K562 (cell line): ENCODE results near the gene MAMDC4. TPM values are rescaled to one million over a fixed set of nuclear protein-coding genes. Genes with fewer than 3 reads are reported as not detected.

Experiments
- ATAC-seq: fragments of 200-7000 bp; cut with Tn5 transposase; 3 replicates; pipeline ENCODE4 v1.9.1; 2020; ENCODE audit warnings: moderate library complexity
- BruUV-seq: library from RNA; stranded (reverse); fragments of 400-500 nt; replicated peaks from 2 replicates; lab custom pipeline; 2021; lab: Mats Ljungman, UMichigan
- CTCF ChIA-PET: fragments of 300-600 bp; formaldehyde crosslinking; extraction: SDS; loops from one replicate; lab custom pipeline; 2021; ENCODE audit warnings: low intra/inter-chr PET ratio; lab: Yijun Ruan, JAX
- POLR2A ChIA-PET: fragments of 300-600, 350-650 bp; sonication (Branson Sonifier 250); formaldehyde crosslinking; extraction: SDS; loops from one replicate; lab custom pipeline; 2021; ENCODE audit warnings: antibody characterized with exemption, inconsistent platforms; lab: Yijun Ruan, JAX
- DNase-seq, 4 experiments: peaks; one replicate each; pipeline versions ENCODE4 v3.0.0 to v3.0.0-alpha.2; 2011 to 2018; ENCODE audit warnings: low spot score in 3 of 4, mixed read lengths in 3 of 4; ENCODE audit errors: extremely low read depth in 1 of 4
- FAIRE-seq: peaks from 2 replicates; lab custom pipeline; 2011; peaks lifted over from hg19 to GRCh38; lab: Jason Lieb, UNC
- H2AFZ ChIP-seq: 2 replicates; pipeline ENCODE4 v1.6.0; 2011; ENCODE audit warnings: low read depth, low read length, control low read depth, inconsistent platforms
- H3K27ac ChIP-seq: fragments of 200-600 bp; 3 replicates; pipeline ENCODE4 v1.8.0; 2011; ENCODE audit warnings: low read depth, mild to moderate bottlenecking, control low read depth, inconsistent platforms, low read length, moderate library complexity, mixed read lengths; ENCODE audit errors: extremely low read depth
- H3K27me3 ChIP-seq, 2 experiments: fragments of 300-600 bp in 1 of 2; 2 replicates in 1 of 2; 3 replicates in 1 of 2; pipeline versions ENCODE4 v1.6.0 to v1.8.0; 2011; ENCODE audit warnings: inconsistent platforms in 2 of 2, low read length in 2 of 2, mild to moderate bottlenecking in 1 of 2, mixed read lengths in 1 of 2, moderate library complexity in 1 of 2; ENCODE audit not compliant: control insufficient read depth in 2 of 2, insufficient read depth in 2 of 2
- H3K36me3 ChIP-seq: fragments of 300-600 bp; 3 replicates; pipeline ENCODE4 v1.8.0; 2011; ENCODE audit warnings: mild to moderate bottlenecking, low read length, inconsistent platforms; ENCODE audit not compliant: control insufficient read depth, insufficient read depth
- H3K4me1 ChIP-seq, 2 experiments: fragments of 200-600 bp in 1 of 2; replicated peaks in 1 of 2; 2 replicates in 1 of 2; 3 replicates in 1 of 2; pipeline versions ENCODE4 v1.5.1 to v1.8.0; 2011; ENCODE audit warnings: inconsistent platforms in 2 of 2, low read length in 2 of 2, mild to moderate bottlenecking in 1 of 2, mixed read lengths in 1 of 2, moderate library complexity in 1 of 2; ENCODE audit not compliant: control insufficient read depth in 2 of 2, insufficient read depth in 2 of 2
- H3K4me2 ChIP-seq: 2 replicates; pipeline ENCODE4 v1.6.1; 2011; ENCODE audit warnings: low read length, control low read depth, inconsistent platforms, mixed read lengths; ENCODE audit not compliant: insufficient read depth
- H3K4me3 ChIP-seq: fragments of 200-600 bp; sonication (generic), shearing (Covaris generic); 2 replicates; pipeline ENCODE4 v1.5.1; 2016; ENCODE audit warnings: control low read depth, inconsistent platforms
- H3K79me2 ChIP-seq: fragments of 200-600 bp; 3 replicates; pipeline ENCODE4 v1.8.0; 2011; ENCODE audit warnings: low read length, inconsistent platforms; ENCODE audit not compliant: control insufficient read depth, insufficient read depth
- H3K9ac ChIP-seq, 2 experiments: 2 replicates each; pipeline versions ENCODE4 v1.6.0 to v1.6.1; 2011; ENCODE audit warnings: low read depth in 2 of 2, low read length in 2 of 2, control low read depth in 1 of 2, inconsistent platforms in 1 of 2, mild to moderate bottlenecking in 1 of 2, mixed read lengths in 1 of 2; ENCODE audit not compliant: insufficient read depth in 1 of 2
- H3K9me1 ChIP-seq: one replicate; pipeline ENCODE4 v1.6.0; 2011; ENCODE audit warnings: inconsistent platforms, mild to moderate bottlenecking, low read length, moderate library complexity; ENCODE audit not compliant: control insufficient read depth, insufficient read depth
- H3K9me3 ChIP-seq: replicated peaks from 2 replicates; pipeline ENCODE4 v1.5.1; 2011; ENCODE audit warnings: low read depth, low read length, inconsistent platforms; ENCODE audit not compliant: control insufficient read depth, insufficient read depth
- H4K20me1 ChIP-seq: replicated peaks from 2 replicates; pipeline ENCODE4 v1.6.1; 2011; ENCODE audit warnings: low read length, inconsistent platforms, mixed read lengths; ENCODE audit not compliant: control insufficient read depth, insufficient read depth
- MLLT1 ChIP-seq, 2 experiments: fragments of 450-650 bp; IDR thresholded peaks; 2 replicates each; pipeline ENCODE4 v1.6.1; 2016
- MTF1 ChIP-seq: fragments of 250-450 bp; sonication (Bioruptor Pico); IDR thresholded peaks from 2 replicates; pipeline ENCODE4 v1.9.0; 2021; ENCODE audit warnings: moderate library complexity, mild to moderate bottlenecking, inconsistent platforms, borderline replicate concordance
- MYNN ChIP-seq, 2 experiments: sonication (generic); formaldehyde crosslinking in 1 of 2; IDR thresholded peaks; 2 replicates each; pipeline versions ENCODE4 v1.5.0 to v1.6.1; 2016 to 2020; ENCODE audit warnings: antibody characterized with exemption in 1 of 2, missing genetic modification reagents in 1 of 2
- NCOR1 ChIP-seq: fragments of 450-650 bp; IDR thresholded peaks from 2 replicates; pipeline ENCODE4 v1.6.1; 2016; ENCODE audit warnings: mild to moderate bottlenecking, moderate library complexity
- SRSF7 ChIP-seq: fragments of 200-400 bp; formaldehyde crosslinking; optimal IDR thresholded peaks from 2 replicates; pipeline ENCODE3; 2017; ENCODE audit warnings: mild to moderate bottlenecking, low read depth, low read length
- STAT5A ChIP-seq: IDR thresholded peaks from 2 replicates; pipeline ENCODE4 v1.6.1; 2012; ENCODE audit warnings: low read length, inconsistent platforms, borderline replicate concordance
- ZBTB17 ChIP-seq: fragments of 450-650 bp; formaldehyde crosslinking; IDR thresholded peaks from 2 replicates; pipeline ENCODE4 v1.4.0; 2020; ENCODE audit warnings: mild to moderate bottlenecking
- ZNF23 ChIP-seq: fragments of 250-450 bp; sonication (Bioruptor Pico); IDR thresholded peaks from 2 replicates; pipeline ENCODE4 v1.4.0; 2020; ENCODE audit warnings: mild to moderate bottlenecking
- WGBS: fragments of 100-300 bp; shearing (Covaris generic); methylation state at CpG from one replicate; pipeline ENCODE4 v1.1.6; 2016; ENCODE audit warnings: low coverage, mixed read lengths; ENCODE audit not compliant: insufficient coverage; ENCODE audit errors: missing lambda C conversion rate; 5-methylcytosine and 5-hydroxymethylcytosine counted together
- in situ Hi-C: fragments of 300-500 bp; cut with MboI; formaldehyde crosslinking; loops from 4 replicates; pipeline ENCODE4 v1.15.0; 2018; ENCODE audit warnings: inconsistent platforms, mixed read lengths
- intact Hi-C: fragments of 100-400 bp; cut with micrococcal nuclease; formaldehyde crosslinking; loops from 2 replicates; pipeline ENCODE4 v1.14.2; 2022
- polyA plus RNA-seq, 8 experiments: library from polyadenylated mRNA; depleted of rRNA in 4 of 8; stranded (reverse) in 5 of 8; unstranded in 3 of 8; fragments of >200 nt; fragmentation: Nextera tagmentation in 2 of 8; fragmentation: Illumina TruSeq in 1 of 8; extraction: Ambion mirVana in 2 of 8; extraction: Trizol in 1 of 8; gene quantifications; 2 replicates each; pipeline versions ENCODE4 v1.2.1 to v1.2.3, GENCODE V29; 2011 to 2014; ENCODE audit warnings: inconsistent platforms in 1 of 8, missing spikeins in 1 of 8
- total RNA-seq, 7 experiments: library from RNA; depleted of rRNA in 6 of 7; stranded (reverse); fragments of >200 nt in 6 of 7; fragmentation: Illumina TruSeq in 2 of 7; extraction: Trizol in 2 of 7; gene quantifications; 2 replicates each; pipeline versions ENCODE4 v1.2.1 to v1.2.3, GENCODE V29; 2011 to 2021; ENCODE audit warnings: low replicate concordance in 1 of 7

Gene MAMDC4
- total and polyA plus RNA-seq, 9 of the 15 experiments (the other 6 are each of a cell fraction or from before 2014, with no cell fraction given) = 0.03 to 10.8 (median 1.5) TPM

- Histone ChIP-seq H3K4me3 (no peak overlapping the region), H3K79me2 (peaks cover 34% of the 10 kb centered on the region), H3K9me1 (no peaks in the 10 kb centered on the region), H4K20me1 (no peaks in the 10 kb centered on the region), H3K9me3 (no peaks in the 10 kb centered on the region), H3K27me3 (no peaks in the 10 kb centered on the region), H2AFZ (no peak overlapping the region), H3K4me2 (no peak overlapping the region), H3K9ac (peak overlapping the region in 1 of 2 experiments; percentile 14; a peak in 2 of 4 replicates), H3K36me3 (peaks cover 17% of the 10 kb centered on the region), H3K27ac (no peak overlapping the region), H3K4me1 (peaks cover 24 to 78% of the 10 kb centered on the region in 2 experiments)
- no peak for TF ChIP-seq SRSF7
- no peak for TF ChIP-seq ZBTB17 (CRISPR knock-in tag)
- no peak for TF ChIP-seq STAT5A
- TF ChIP-seq ZNF23 (CRISPR knock-in tag) = no peak
- TF ChIP-seq MYNN (IDR thresholded peaks at IDR 0.05) = no peak
- TF ChIP-seq MYNN (CRISPR knock-in tag; IDR thresholded peaks at IDR 0.05) = no peak
- no peak for TF ChIP-seq MTF1 (CRISPR knock-in tag)
- no peak for TF ChIP-seq NCOR1
- no peak for TF ChIP-seq MLLT1 (IDR thresholded peaks at IDR 0.05)
- ChIA-PET POLR2A (interaction anchor here (0.6 kb wide), 1 partner anchor 394 kb away, joined by 3 read pairs; no protein-coding TSS in a partner anchor), CTCF (no interaction called here)
- intact Hi-C loops = no loop called here
- ATAC-seq = no peak
- in situ Hi-C loops = no loop called here
- WGBS = 93% methylated on average over 20 of the region's 20 CpGs
- FAIRE-seq = no peak
- no peak for DNase-seq
- no TSS peak for BruUV-seq
Observed at GRCh38 chr9:136804509-136805206, 47.5 kb upstream of the MAMDC4 start.
